HepG2 (cell line): ENCODE measurements around the gene CC2D1A. TPM values are rescaled to one million over a fixed set of nuclear protein-coding genes. Genes with fewer than 3 reads are reported as not detected.
A peak's percentile ranks its signal among the peaks of the same experiment; 100 is the strongest.

Experiments used
- ATAC-seq: fragments of 200-7000 bp; cut with Tn5 transposase; 3 replicates; pipeline ENCODE4 v1.9.1; 2020; ENCODE audit warnings: mild to moderate bottlenecking, moderate library complexity
- BruUV-seq: library from RNA; stranded (reverse); fragments of 400-500 nt; replicated peaks from 2 replicates; lab custom pipeline; 2021; lab: Mats Ljungman, UMichigan
- CTCF ChIA-PET: fragments of 300-600 bp; formaldehyde crosslinking; extraction: SDS; loops from one replicate; lab custom pipeline; 2021; ENCODE audit warnings: low total read pairs, inconsistent platforms, low intra/inter-chr PET ratio; lab: Yijun Ruan, JAX
- POLR2A ChIA-PET: fragments of 350-600 bp; sonication (Branson Sonifier 250); formaldehyde crosslinking; loops from one replicate; lab custom pipeline; 2020; ENCODE audit warnings: antibody characterized with exemption, inconsistent platforms; lab: Yijun Ruan, JAX
- DNase-seq: peaks from one replicate; pipeline ENCODE4 v3.0.0-alpha.2; 2015; ENCODE audit warnings: low spot score
- FAIRE-seq: peaks from 3 replicates; lab custom pipeline; 2011; peaks lifted over from hg19 to GRCh38; lab: Jason Lieb, UNC
- H2AFZ ChIP-seq: one replicate; pipeline ENCODE4 v1.6.1; 2011; ENCODE audit warnings: low read length, inconsistent platforms
- H3K27ac ChIP-seq: fragments of 300-600 bp; 3 replicates; pipeline ENCODE4 v1.8.0; 2011; ENCODE audit warnings: mixed run types, mild to moderate bottlenecking, mixed read lengths, low read length, inconsistent platforms; ENCODE audit not compliant: insufficient read depth; ENCODE audit errors: extremely low read length
- H3K27me3 ChIP-seq, 2 experiments: fragments of 200-600 bp in 1 of 2; 2 replicates in 1 of 2; 3 replicates in 1 of 2; pipeline versions ENCODE4 v1.6.0 to v1.8.0; 2011; ENCODE audit warnings: low read length in 2 of 2, mild to moderate bottlenecking in 2 of 2, moderate library complexity in 2 of 2, inconsistent platforms in 1 of 2; ENCODE audit not compliant: insufficient read depth in 2 of 2, control insufficient read depth in 1 of 2
- H3K36me3 ChIP-seq, 2 experiments: fragments of 200-600 bp in 1 of 2; replicated peaks in 1 of 2; 2 replicates in 1 of 2; 3 replicates in 1 of 2; pipeline versions ENCODE4 v1.5.1 to v1.8.0; 2011; ENCODE audit warnings: low read length in 2 of 2, inconsistent platforms in 1 of 2; ENCODE audit not compliant: insufficient read depth in 2 of 2, control insufficient read depth in 1 of 2
- H3K4me1 ChIP-seq: 2 replicates; pipeline ENCODE4 v1.5.1; 2012; ENCODE audit warnings: low read length, inconsistent platforms; ENCODE audit not compliant: insufficient read depth
- H3K4me2 ChIP-seq: 2 replicates; pipeline ENCODE4 v1.6.0; 2011; ENCODE audit warnings: low read depth, low read length, inconsistent platforms
- H3K4me3 ChIP-seq, 3 experiments: fragments of 200-600 bp in 1 of 3; sonication (generic), shearing (Covaris generic) in 1 of 3; replicated peaks in 1 of 3; 2 replicates each; pipeline ENCODE4 v1.5.1; 2011 to 2016; ENCODE audit warnings: low read length in 3 of 3, inconsistent platforms in 2 of 3, low read depth in 2 of 3, mild to moderate bottlenecking in 2 of 3, control low read depth in 1 of 3, mixed read lengths in 1 of 3; ENCODE audit not compliant: insufficient read depth in 1 of 3
- H3K79me2 ChIP-seq: one replicate; pipeline ENCODE4 v1.6.1; 2011; ENCODE audit warnings: low read length, inconsistent platforms; ENCODE audit not compliant: insufficient read depth
- H3K9ac ChIP-seq: 2 replicates; pipeline ENCODE4 v1.6.0; 2011; ENCODE audit warnings: mild to moderate bottlenecking, low read depth, low read length, inconsistent platforms; ENCODE audit not compliant: insufficient read depth
- H3K9me3 ChIP-seq: 2 replicates; pipeline ENCODE4 v1.5.1; 2012; ENCODE audit warnings: mild to moderate bottlenecking, low read length
- H4K20me1 ChIP-seq: 2 replicates; pipeline ENCODE4 v1.6.0; 2011; ENCODE audit warnings: inconsistent platforms, mild to moderate bottlenecking, low read length, moderate library complexity; ENCODE audit not compliant: insufficient read depth
- HMG20A ChIP-seq: IDR thresholded peaks from 2 replicates; pipeline ENCODE4 v1.6.1; 2016; ENCODE audit warnings: borderline replicate concordance
- MAFG ChIP-seq: sonication (generic); formaldehyde crosslinking; IDR thresholded peaks from 2 replicates; pipeline ENCODE4 v1.5.1; 2020; ENCODE audit warnings: mild to moderate bottlenecking, missing genetic modification reagents
- MAZ ChIP-seq, 2 experiments: sonication (generic) in 1 of 2; formaldehyde crosslinking in 1 of 2; IDR thresholded peaks; 2 replicates each; pipeline versions ENCODE4 v1.5.0 to v1.6.1; 2012 to 2020; ENCODE audit warnings: low read depth in 2 of 2, mild to moderate bottlenecking in 2 of 2, borderline replicate concordance in 1 of 2, improper control_type of control experiment in 1 of 2, low read length in 1 of 2, missing genetic modification reagents in 1 of 2, moderate library complexity in 1 of 2
- POLR2AphosphoS2 ChIP-seq: IDR thresholded peaks from 2 replicates; pipeline ENCODE4 v1.6.1; 2011; ENCODE audit warnings: low read depth, low read length, improper control_type of control experiment
- SCMH1 ChIP-seq: sonication (generic); formaldehyde crosslinking; IDR thresholded peaks from 2 replicates; pipeline ENCODE4 v1.9.0; 2021; ENCODE audit warnings: missing genetic modification reagents, mild to moderate bottlenecking, borderline replicate concordance
- SOX6 ChIP-seq, 2 experiments: fragments of 450-650 bp in 1 of 2; sonication (generic) in 1 of 2; formaldehyde crosslinking in 1 of 2; IDR thresholded peaks; 2 replicates each; pipeline versions ENCODE4 v1.4.0 to v1.6.1; 2017 to 2020; ENCODE audit warnings: antibody characterized with exemption in 1 of 2, mild to moderate bottlenecking in 1 of 2, missing genetic modification reagents in 1 of 2
- TCF7L2 ChIP-seq: IDR thresholded peaks from 2 replicates; pipeline ENCODE4 v1.6.1; 2011; ENCODE audit warnings: mild to moderate bottlenecking, low read depth, low read length, moderate library complexity
- ZC3H4 ChIP-seq: sonication (generic); formaldehyde crosslinking; IDR thresholded peaks from 2 replicates; pipeline ENCODE4 v1.4.0; 2020; ENCODE audit warnings: missing genetic modification reagents, borderline replicate concordance
- ZKSCAN1 ChIP-seq: fragments of 150-350 bp; IDR thresholded peaks from 2 replicates; pipeline ENCODE4 v1.6.1; 2014; ENCODE audit warnings: low read length
- ZNF260 ChIP-seq: sonication (generic); formaldehyde crosslinking; IDR thresholded peaks from 2 replicates; pipeline ENCODE4 v1.4.0; 2020; ENCODE audit warnings: missing genetic modification reagents, low read depth, mild to moderate bottlenecking, borderline replicate concordance
- ZNF75D ChIP-seq: sonication (generic); formaldehyde crosslinking; IDR thresholded peaks from 2 replicates; pipeline ENCODE4 v1.8.1; 2023; ENCODE audit warnings: missing genetic modification reagents, mild to moderate bottlenecking, borderline replicate concordance
- ZNF83 ChIP-seq: sonication (generic); formaldehyde crosslinking; IDR thresholded peaks from 2 replicates; pipeline ENCODE4 v1.4.0; 2020; ENCODE audit warnings: missing genetic modification reagents, mild to moderate bottlenecking, borderline replicate concordance
- WGBS: methylation state at CpG from one replicate; pipeline ENCODE4 v1.1.6; 2017; ENCODE audit warnings: low lambda C conversion rate; 5-methylcytosine and 5-hydroxymethylcytosine counted together
- in situ Hi-C: cut with HindIII; loops from 2 replicates; pipeline ENCODE4 v1.10.0; 2017; ENCODE audit warnings: low pct_unique_long_range_greater_than_20kb; ENCODE audit not compliant: extremely low pct_ligation_motif_present
- intact Hi-C: fragments of 100-400 bp; cut with micrococcal nuclease; formaldehyde crosslinking; loops from one replicate; pipeline ENCODE4 v1.10.0; 2022; ENCODE audit not compliant: unreplicated experiment
- polyA plus RNA-seq, 8 experiments: library from polyadenylated mRNA; depleted of rRNA in 3 of 8; stranded (reverse) in 7 of 8; unstranded in 1 of 8; fragments of >200 nt; fragmentation: Illumina TruSeq in 4 of 8; extraction: Trizol in 4 of 8; gene quantifications; 2 replicates each; pipeline versions ENCODE4 v1.2.1 to v1.2.3, GENCODE V29; 2011 to 2016; ENCODE audit warnings: low read depth in 4 of 8, missing spikeins in 1 of 8, mixed read lengths in 1 of 8; ENCODE audit not compliant: insufficient read depth in 1 of 8
- total RNA-seq, 5 experiments: library from RNA; depleted of rRNA; stranded (reverse); fragments of >200 nt; fragmentation: Illumina TruSeq; extraction: Trizol; gene quantifications; 2 replicates each; pipeline ENCODE4 v1.2.3, GENCODE V29; 2016; ENCODE audit warnings: low read depth in 1 of 5
- TF ChIP-seq, protein P1 (sequence below): sonication (generic); formaldehyde crosslinking; IDR thresholded peaks from 2 replicates; pipeline ENCODE4 v1.5.1; 2020; ENCODE audit warnings: mild to moderate bottlenecking, missing genetic modification reagents, borderline replicate concordance

The CC2D1A gene
- total and polyA plus RNA-seq, 2 of the 13 experiments (the other 11 are each of a cell fraction or from before 2014, with no cell fraction given), result 9.7 to 11.5 TPM

DNA sequence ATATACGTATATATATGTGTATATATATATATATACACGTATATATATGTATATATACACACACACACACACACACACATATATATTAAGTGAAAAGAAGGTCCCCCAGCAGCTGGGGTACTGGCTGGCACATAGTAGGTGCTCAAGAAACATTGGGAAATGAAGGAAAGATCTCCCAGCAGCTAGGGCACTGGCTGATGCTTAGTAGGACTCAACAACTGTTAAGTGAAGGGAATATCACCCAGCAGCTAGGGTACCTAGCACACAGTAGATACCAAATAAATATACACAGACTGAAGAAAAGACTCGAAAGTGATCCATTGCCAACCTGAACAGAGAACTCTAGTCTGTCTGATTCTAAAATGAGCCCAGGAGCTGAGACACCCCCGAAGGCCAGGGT lies 20.0 kb downstream of the CC2D1A start:
- Histone ChIP-seq H3K4me3 (no peak overlapping the region), H4K20me1 (no peaks in the 10 kb centered on the region), H3K9me3 (0 out of 2 replicates have a peak, but pooled peaks cover under 1% of the 10 kb centered on the region), H3K4me1 (no peaks in the 10 kb centered on the region), H3K36me3 (peaks cover 8 to 36% of the 10 kb centered on the region in 2 experiments), H3K9ac (no peak overlapping the region), H3K79me2 (no peaks in the 10 kb centered on the region), H3K27me3 (no peaks in the 10 kb centered on the region), H2AFZ (no peak overlapping the region), H3K4me2 (no peak overlapping the region), H3K27ac (no peak overlapping the region)
- FAIRE-seq, result no peak
- ChIA-PET CTCF (no interaction called here), POLR2A (no interaction called here)
- no TSS peak for BruUV-seq
- ATAC-seq, result no peak
- in situ Hi-C loops, result no loop called here
- intact Hi-C loops, result no loop called here
- no peak for DNase-seq
- WGBS, result 92% methylated on average over 4 of the region's 4 CpGs
- peak; percentile 48; the same call in 1 of the 2 replicates for TF ChIP-seq ZKSCAN1
- TF ChIP-seq MAFG (CRISPR knock-in tag), result no peak

DNA sequence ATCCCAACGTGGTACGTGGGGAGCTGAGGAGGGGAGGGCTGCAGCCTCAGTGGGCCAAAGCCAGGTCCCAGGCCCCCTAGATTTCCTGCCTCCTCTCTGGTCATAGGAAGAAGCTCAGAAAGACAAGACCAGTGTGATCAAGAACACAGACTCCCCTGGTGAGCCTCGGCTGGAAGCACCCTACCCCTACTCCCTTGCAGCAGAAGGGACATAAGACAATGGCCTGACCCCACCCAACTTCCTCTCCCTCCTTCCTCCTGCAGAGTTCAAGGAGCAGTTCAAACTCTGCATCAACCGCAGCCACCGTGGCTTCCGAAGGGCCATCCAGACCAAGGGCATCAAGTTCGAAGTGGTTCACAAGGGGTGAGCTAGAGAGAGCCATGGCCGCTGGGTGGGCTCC lies 20.7 kb downstream of the CC2D1A start:
- no peaks in the 10 kb centered on the region for H3K9me3 ChIP-seq
- no peak for TF ChIP-seq ZNF75D (CRISPR knock-in tag)
- no peak for TF ChIP-seq ZNF83 (CRISPR knock-in tag)
- TF ChIP-seq ZC3H4 (CRISPR knock-in tag), result no peak
- TF ChIP-seq SOX6 (IDR thresholded peaks at IDR 0.05), result no peak
- no peak for TF ChIP-seq SOX6 (CRISPR knock-in tag; IDR thresholded peaks at IDR 0.05)
- TF ChIP-seq MAZ (IDR thresholded peaks at IDR 0.05; ENCODE audit: borderline replicate concordance, low read depth, low read length), result no peak
- TF ChIP-seq MAZ (CRISPR knock-in tag; IDR thresholded peaks at IDR 0.05; ENCODE audit: low read depth), result no peak
- TF ChIP-seq TCF7L2, result no peak
- TF ChIP-seq HMG20A (CRISPR knock-in tag), result no peak
- no peak for TF ChIP-seq SCMH1
- TF ChIP-seq, protein P1, sequence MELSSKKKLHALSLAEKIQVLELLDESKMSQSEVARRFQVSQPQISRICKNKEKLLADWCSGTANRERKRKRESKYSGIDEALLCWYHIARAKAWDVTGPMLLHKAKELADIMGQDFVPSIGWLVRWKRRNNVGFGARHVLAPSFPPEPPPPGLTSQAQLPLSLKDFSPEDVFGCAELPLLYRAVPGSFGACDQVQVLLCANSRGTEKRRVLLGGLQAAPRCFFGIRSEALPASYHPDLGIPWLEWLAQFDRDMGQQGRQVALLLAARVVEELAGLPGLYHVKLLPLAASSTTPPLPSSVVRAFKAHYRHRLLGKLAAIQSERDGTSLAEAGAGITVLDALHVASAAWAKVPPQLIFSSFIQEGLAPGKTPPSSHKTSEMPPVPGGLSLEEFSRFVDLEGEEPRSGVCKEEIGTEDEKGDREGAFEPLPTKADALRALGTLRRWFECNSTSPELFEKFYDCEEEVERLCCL, result no peak
- no peak for TF ChIP-seq ZNF260 (CRISPR knock-in tag)
- no peak for TF ChIP-seq POLR2AphosphoS2
- no TSS peak for BruUV-seq
- DNase-seq, result no peak
- H4K20me1 ChIP-seq, result no peaks in the 10 kb centered on the region
- no peaks in the 10 kb centered on the region for H3K79me2 ChIP-seq
- intact Hi-C loops (no loop called here), in situ Hi-C loops (no loop called here)
- POLR2A ChIA-PET, result no interaction called here
- H3K4me3 ChIP-seq, result no peak overlapping the region
- H2AFZ ChIP-seq, result no peak overlapping the region
- WGBS, result 93% methylated on average over 7 of the region's 8 CpGs
- H3K27me3 ChIP-seq, result no peaks in the 10 kb centered on the region
- FAIRE-seq, result no peak
- no peaks in the 10 kb centered on the region for H3K4me1 ChIP-seq
- no peak overlapping the region for H3K27ac ChIP-seq
- no peak for ATAC-seq
- H3K9ac ChIP-seq, result no peak overlapping the region
- H3K36me3 ChIP-seq, result peaks cover 8 to 28% of the 10 kb centered on the region in 2 experiments
- no peak overlapping the region for H3K4me2 ChIP-seq
- CTCF ChIA-PET, result no interaction called here
